K562 (cell line): ENCODE measurements around the gene MOB3B. TPM values are rescaled to one million over a fixed set of nuclear protein-coding genes. Genes with fewer than 3 reads are reported as not detected.

Source experiments
- ATAC-seq: fragments of 200-7000 bp; cut with Tn5 transposase; 3 replicates; pipeline ENCODE4 v1.9.1; 2020; ENCODE audit warnings: moderate library complexity
- BruUV-seq: library from RNA; stranded (reverse); fragments of 400-500 nt; replicated peaks from 2 replicates; lab custom pipeline; 2021; lab: Mats Ljungman, UMichigan
- CTCF ChIA-PET: fragments of 300-600 bp; formaldehyde crosslinking; extraction: SDS; loops from one replicate; lab custom pipeline; 2021; ENCODE audit warnings: low intra/inter-chr PET ratio; lab: Yijun Ruan, JAX
- POLR2A ChIA-PET: fragments of 300-600, 350-650 bp; sonication (Branson Sonifier 250); formaldehyde crosslinking; extraction: SDS; loops from one replicate; lab custom pipeline; 2021; ENCODE audit warnings: antibody characterized with exemption, inconsistent platforms; lab: Yijun Ruan, JAX
- DNase-seq, 4 experiments: peaks; one replicate each; pipeline versions ENCODE4 v3.0.0 to v3.0.0-alpha.2; 2011 to 2018; ENCODE audit warnings: low spot score in 3 of 4, mixed read lengths in 3 of 4; ENCODE audit errors: extremely low read depth in 1 of 4
- FAIRE-seq: peaks from 2 replicates; lab custom pipeline; 2011; peaks lifted over from hg19 to GRCh38; lab: Jason Lieb, UNC
- H2AFZ ChIP-seq: 2 replicates; pipeline ENCODE4 v1.6.0; 2011; ENCODE audit warnings: low read depth, low read length, control low read depth, inconsistent platforms
- H3K27ac ChIP-seq: fragments of 200-600 bp; 3 replicates; pipeline ENCODE4 v1.8.0; 2011; ENCODE audit warnings: low read depth, mild to moderate bottlenecking, control low read depth, inconsistent platforms, low read length, moderate library complexity, mixed read lengths; ENCODE audit errors: extremely low read depth
- H3K27me3 ChIP-seq, 2 experiments: fragments of 300-600 bp in 1 of 2; 2 replicates in 1 of 2; 3 replicates in 1 of 2; pipeline versions ENCODE4 v1.6.0 to v1.8.0; 2011; ENCODE audit warnings: inconsistent platforms in 2 of 2, low read length in 2 of 2, mild to moderate bottlenecking in 1 of 2, mixed read lengths in 1 of 2, moderate library complexity in 1 of 2; ENCODE audit not compliant: control insufficient read depth in 2 of 2, insufficient read depth in 2 of 2
- H3K36me3 ChIP-seq: fragments of 300-600 bp; 3 replicates; pipeline ENCODE4 v1.8.0; 2011; ENCODE audit warnings: mild to moderate bottlenecking, low read length, inconsistent platforms; ENCODE audit not compliant: control insufficient read depth, insufficient read depth
- H3K4me1 ChIP-seq, 2 experiments: fragments of 200-600 bp in 1 of 2; replicated peaks in 1 of 2; 2 replicates in 1 of 2; 3 replicates in 1 of 2; pipeline versions ENCODE4 v1.5.1 to v1.8.0; 2011; ENCODE audit warnings: inconsistent platforms in 2 of 2, low read length in 2 of 2, mild to moderate bottlenecking in 1 of 2, mixed read lengths in 1 of 2, moderate library complexity in 1 of 2; ENCODE audit not compliant: control insufficient read depth in 2 of 2, insufficient read depth in 2 of 2
- H3K4me2 ChIP-seq: 2 replicates; pipeline ENCODE4 v1.6.1; 2011; ENCODE audit warnings: low read length, control low read depth, inconsistent platforms, mixed read lengths; ENCODE audit not compliant: insufficient read depth
- H3K4me3 ChIP-seq: fragments of 200-600 bp; sonication (generic), shearing (Covaris generic); 2 replicates; pipeline ENCODE4 v1.5.1; 2016; ENCODE audit warnings: control low read depth, inconsistent platforms
- H3K79me2 ChIP-seq: fragments of 200-600 bp; 3 replicates; pipeline ENCODE4 v1.8.0; 2011; ENCODE audit warnings: low read length, inconsistent platforms; ENCODE audit not compliant: control insufficient read depth, insufficient read depth
- H3K9ac ChIP-seq, 2 experiments: 2 replicates each; pipeline versions ENCODE4 v1.6.0 to v1.6.1; 2011; ENCODE audit warnings: low read depth in 2 of 2, low read length in 2 of 2, control low read depth in 1 of 2, inconsistent platforms in 1 of 2, mild to moderate bottlenecking in 1 of 2, mixed read lengths in 1 of 2; ENCODE audit not compliant: insufficient read depth in 1 of 2
- H3K9me1 ChIP-seq: one replicate; pipeline ENCODE4 v1.6.0; 2011; ENCODE audit warnings: inconsistent platforms, mild to moderate bottlenecking, low read length, moderate library complexity; ENCODE audit not compliant: control insufficient read depth, insufficient read depth
- H3K9me3 ChIP-seq: replicated peaks from 2 replicates; pipeline ENCODE4 v1.5.1; 2011; ENCODE audit warnings: low read depth, low read length, inconsistent platforms; ENCODE audit not compliant: control insufficient read depth, insufficient read depth
- H4K20me1 ChIP-seq: replicated peaks from 2 replicates; pipeline ENCODE4 v1.6.1; 2011; ENCODE audit warnings: low read length, inconsistent platforms, mixed read lengths; ENCODE audit not compliant: control insufficient read depth, insufficient read depth
- HEY1 ChIP-seq: fragments of 250-450 bp; sonication (Bioruptor Pico); IDR thresholded peaks from 2 replicates; pipeline ENCODE4 v1.5.0; 2020; ENCODE audit warnings: mild to moderate bottlenecking, moderate library complexity, borderline replicate concordance
- KAT8 ChIP-seq: fragments of 450-650 bp; IDR thresholded peaks from 2 replicates; pipeline ENCODE4 v1.6.1; 2016; ENCODE audit warnings: low read depth, mild to moderate bottlenecking
- KLF1 ChIP-seq: fragments of 450-650 bp; IDR thresholded peaks from 2 replicates; pipeline ENCODE4 v1.6.1; 2016; ENCODE audit warnings: missing genetic modification characterization, missing compliant biosample characterization
- RUNX1 ChIP-seq: sonication (generic); IDR thresholded peaks from 2 replicates; pipeline ENCODE4 v1.6.1; 2016; ENCODE audit warnings: antibody characterized with exemption, low read depth
- ZKSCAN8 ChIP-seq: fragments of 200-800 bp; sonication (Bioruptor generic); IDR thresholded peaks from 2 replicates; pipeline ENCODE4 v1.6.1; 2016; ENCODE audit warnings: missing genetic modification characterization, missing compliant biosample characterization
- ZNF75A ChIP-seq: fragments of 450-650 bp; formaldehyde crosslinking; IDR thresholded peaks from 2 replicates; pipeline ENCODE4 v1.4.0; 2020; ENCODE audit warnings: mild to moderate bottlenecking
- WGBS: fragments of 100-300 bp; shearing (Covaris generic); methylation state at CpG from one replicate; pipeline ENCODE4 v1.1.6; 2016; ENCODE audit warnings: low coverage, mixed read lengths; ENCODE audit not compliant: insufficient coverage; ENCODE audit errors: missing lambda C conversion rate; 5-methylcytosine and 5-hydroxymethylcytosine counted together
- in situ Hi-C: fragments of 300-500 bp; cut with MboI; formaldehyde crosslinking; loops from 4 replicates; pipeline ENCODE4 v1.15.0; 2018; ENCODE audit warnings: inconsistent platforms, mixed read lengths
- intact Hi-C: fragments of 100-400 bp; cut with micrococcal nuclease; formaldehyde crosslinking; loops from 2 replicates; pipeline ENCODE4 v1.14.2; 2022
- polyA plus RNA-seq, 8 experiments: library from polyadenylated mRNA; depleted of rRNA in 4 of 8; stranded (reverse) in 5 of 8; unstranded in 3 of 8; fragments of >200 nt; fragmentation: Nextera tagmentation in 2 of 8; fragmentation: Illumina TruSeq in 1 of 8; extraction: Ambion mirVana in 2 of 8; extraction: Trizol in 1 of 8; gene quantifications; 2 replicates each; pipeline versions ENCODE4 v1.2.1 to v1.2.3, GENCODE V29; 2011 to 2014; ENCODE audit warnings: inconsistent platforms in 1 of 8, missing spikeins in 1 of 8
- total RNA-seq, 7 experiments: library from RNA; depleted of rRNA in 6 of 7; stranded (reverse); fragments of >200 nt in 6 of 7; fragmentation: Illumina TruSeq in 2 of 7; extraction: Trizol in 2 of 7; gene quantifications; 2 replicates each; pipeline versions ENCODE4 v1.2.1 to v1.2.3, GENCODE V29; 2011 to 2021; ENCODE audit warnings: low replicate concordance in 1 of 7
- TF ChIP-seq, protein P1 (sequence below): sonication (generic); formaldehyde crosslinking; IDR thresholded peaks from 2 replicates; pipeline ENCODE4 v1.8.0; 2022; ENCODE audit warnings: mild to moderate bottlenecking, missing genetic modification reagents
- TF ChIP-seq, protein P2 (sequence below): IDR thresholded peaks from 2 replicates; pipeline ENCODE4 v1.6.1; 2012; ENCODE audit warnings: low read depth, low read length, improper control_type of control experiment, borderline replicate concordance
- TF ChIP-seq, protein P3 (sequence below): fragments of 450-650 bp; formaldehyde crosslinking; IDR thresholded peaks from 2 replicates; pipeline ENCODE4 v1.4.0; 2020; ENCODE audit warnings: mild to moderate bottlenecking, mixed read lengths
- TF ChIP-seq, protein P4 (sequence below): fragments of 450-650 bp; formaldehyde crosslinking; IDR thresholded peaks from 2 replicates; pipeline ENCODE4 v1.4.0; 2020; ENCODE audit warnings: mild to moderate bottlenecking, moderate library complexity
- TF ChIP-seq, protein P5 (sequence below): IDR thresholded peaks from 3 replicates; pipeline ENCODE4 v1.6.1; 2011; ENCODE audit warnings: borderline replicate concordance, mild to moderate bottlenecking; ENCODE audit not compliant: insufficient read length, insufficient read depth
- TF ChIP-seq, protein P6 (sequence below): fragments of 250-450 bp; sonication (Bioruptor Pico); IDR thresholded peaks from 2 replicates; pipeline ENCODE4 v1.5.0; 2021
- TF ChIP-seq, protein P7 (sequence below): fragments of 450-650 bp; IDR thresholded peaks from 2 replicates; pipeline ENCODE4 v1.6.1; 2016

The MOB3B gene
- total and polyA plus RNA-seq, 9 of the 15 experiments (the other 6 are each of a cell fraction or from before 2014, with no cell fraction given): 3.6 to 12.8 (median 7.2) TPM

DNA sequence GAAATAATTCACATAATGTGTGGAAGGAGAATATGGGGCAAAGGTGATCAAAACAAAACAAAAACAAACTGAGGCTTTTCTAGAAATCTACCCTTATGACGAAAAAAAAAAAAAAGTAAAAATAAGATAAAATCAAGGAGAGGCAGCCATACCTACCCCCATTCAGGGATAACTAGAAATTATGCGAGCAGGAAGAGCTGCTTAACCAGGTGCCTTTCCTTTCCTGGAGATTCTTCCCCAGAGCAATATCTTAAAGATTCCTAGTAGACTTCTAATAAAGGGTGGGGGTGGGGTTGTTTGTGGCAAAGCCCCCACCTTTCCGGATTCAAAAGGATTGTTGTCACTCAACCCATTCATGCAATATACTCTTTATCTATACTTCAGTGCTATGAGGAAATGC is 117.5 kb downstream of the MOB3B start:
- no peak for FAIRE-seq
- WGBS: no CpG with 5 or more reads among the region's 3 CpGs
- in situ Hi-C loops (no loop called here), intact Hi-C loops (no loop called here)
- ATAC-seq: no peak
- H3K9me3 ChIP-seq: no peaks in the 10 kb centered on the region
- DNase-seq: no peak
- peaks cover 0 to 10% of the 10 kb centered on the region in 2 experiments; a peak in 3 of 5 replicates for H3K4me1 ChIP-seq
- no peaks in the 10 kb centered on the region for H3K27me3 ChIP-seq
- no peaks in the 10 kb centered on the region for H3K9me1 ChIP-seq
- H3K4me2 ChIP-seq: no peak overlapping the region
- H2AFZ ChIP-seq: no peak overlapping the region
- CTCF ChIA-PET: no interaction called here
- no peak overlapping the region for H3K27ac ChIP-seq
- H4K20me1 ChIP-seq: no peaks in the 10 kb centered on the region
- POLR2A ChIA-PET: no interaction called here
- H3K4me3 ChIP-seq: no peak overlapping the region
- no peaks in the 10 kb centered on the region for H3K36me3 ChIP-seq
- peaks cover 73% of the 10 kb centered on the region for H3K79me2 ChIP-seq
- BruUV-seq: no TSS peak
- H3K9ac ChIP-seq: no peak overlapping the region
- TF ChIP-seq, protein P1, sequence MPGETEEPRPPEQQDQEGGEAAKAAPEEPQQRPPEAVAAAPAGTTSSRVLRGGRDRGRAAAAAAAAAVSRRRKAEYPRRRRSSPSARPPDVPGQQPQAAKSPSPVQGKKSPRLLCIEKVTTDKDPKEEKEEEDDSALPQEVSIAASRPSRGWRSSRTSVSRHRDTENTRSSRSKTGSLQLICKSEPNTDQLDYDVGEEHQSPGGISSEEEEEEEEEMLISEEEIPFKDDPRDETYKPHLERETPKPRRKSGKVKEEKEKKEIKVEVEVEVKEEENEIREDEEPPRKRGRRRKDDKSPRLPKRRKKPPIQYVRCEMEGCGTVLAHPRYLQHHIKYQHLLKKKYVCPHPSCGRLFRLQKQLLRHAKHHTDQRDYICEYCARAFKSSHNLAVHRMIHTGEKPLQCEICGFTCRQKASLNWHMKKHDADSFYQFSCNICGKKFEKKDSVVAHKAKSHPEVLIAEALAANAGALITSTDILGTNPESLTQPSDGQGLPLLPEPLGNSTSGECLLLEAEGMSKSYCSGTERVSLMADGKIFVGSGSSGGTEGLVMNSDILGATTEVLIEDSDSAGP (CRISPR knock-in tag): no peak
- TF ChIP-seq, protein P2, sequence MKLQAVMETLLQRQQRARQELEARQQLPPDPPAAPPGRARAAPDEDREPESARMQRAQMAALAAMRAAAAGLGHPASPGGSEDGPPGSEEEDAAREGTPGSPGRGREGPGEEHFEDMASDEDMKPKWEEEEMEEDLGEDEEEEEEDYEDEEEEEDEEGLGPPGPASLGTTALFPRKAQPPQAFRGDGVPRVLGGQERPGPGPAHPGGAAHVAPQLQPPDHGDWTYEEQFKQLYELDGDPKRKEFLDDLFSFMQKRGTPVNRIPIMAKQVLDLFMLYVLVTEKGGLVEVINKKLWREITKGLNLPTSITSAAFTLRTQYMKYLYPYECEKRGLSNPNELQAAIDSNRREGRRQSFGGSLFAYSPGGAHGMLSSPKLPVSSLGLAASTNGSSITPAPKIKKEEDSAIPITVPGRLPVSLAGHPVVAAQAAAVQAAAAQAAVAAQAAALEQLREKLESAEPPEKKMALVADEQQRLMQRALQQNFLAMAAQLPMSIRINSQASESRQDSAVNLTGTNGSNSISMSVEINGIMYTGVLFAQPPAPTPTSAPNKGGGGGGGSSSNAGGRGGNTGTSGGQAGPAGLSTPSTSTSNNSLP: no peak
- TF ChIP-seq ZNF75A (CRISPR knock-in tag) (no peak), RUNX1 (no peak), KAT8 (no peak), HEY1 (CRISPR knock-in tag) (no peak), ZKSCAN8 (CRISPR knock-in tag) (no peak), KLF1 (no peak)
- TF ChIP-seq, protein P3, sequence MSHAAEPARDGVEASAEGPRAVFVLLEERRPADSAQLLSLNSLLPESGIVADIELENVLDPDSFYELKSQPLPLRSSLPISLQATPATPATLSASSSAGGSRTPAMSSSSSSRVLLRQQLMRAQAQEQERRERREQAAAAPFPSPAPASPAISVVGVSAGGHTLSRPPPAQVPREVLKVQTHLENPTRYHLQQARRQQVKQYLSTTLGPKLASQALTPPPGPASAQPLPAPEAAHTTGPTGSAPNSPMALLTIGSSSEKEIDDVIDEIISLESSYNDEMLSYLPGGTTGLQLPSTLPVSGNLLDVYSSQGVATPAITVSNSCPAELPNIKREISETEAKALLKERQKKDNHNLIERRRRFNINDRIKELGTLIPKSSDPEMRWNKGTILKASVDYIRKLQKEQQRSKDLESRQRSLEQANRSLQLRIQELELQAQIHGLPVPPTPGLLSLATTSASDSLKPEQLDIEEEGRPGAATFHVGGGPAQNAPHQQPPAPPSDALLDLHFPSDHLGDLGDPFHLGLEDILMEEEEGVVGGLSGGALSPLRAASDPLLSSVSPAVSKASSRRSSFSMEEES: no peak
- TF ChIP-seq, protein P4, sequence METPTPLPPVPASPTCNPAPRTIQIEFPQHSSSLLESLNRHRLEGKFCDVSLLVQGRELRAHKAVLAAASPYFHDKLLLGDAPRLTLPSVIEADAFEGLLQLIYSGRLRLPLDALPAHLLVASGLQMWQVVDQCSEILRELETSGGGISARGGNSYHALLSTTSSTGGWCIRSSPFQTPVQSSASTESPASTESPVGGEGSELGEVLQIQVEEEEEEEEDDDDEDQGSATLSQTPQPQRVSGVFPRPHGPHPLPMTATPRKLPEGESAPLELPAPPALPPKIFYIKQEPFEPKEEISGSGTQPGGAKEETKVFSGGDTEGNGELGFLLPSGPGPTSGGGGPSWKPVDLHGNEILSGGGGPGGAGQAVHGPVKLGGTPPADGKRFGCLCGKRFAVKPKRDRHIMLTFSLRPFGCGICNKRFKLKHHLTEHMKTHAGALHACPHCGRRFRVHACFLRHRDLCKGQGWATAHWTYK (CRISPR knock-in tag): no peak
- TF ChIP-seq, protein P5, sequence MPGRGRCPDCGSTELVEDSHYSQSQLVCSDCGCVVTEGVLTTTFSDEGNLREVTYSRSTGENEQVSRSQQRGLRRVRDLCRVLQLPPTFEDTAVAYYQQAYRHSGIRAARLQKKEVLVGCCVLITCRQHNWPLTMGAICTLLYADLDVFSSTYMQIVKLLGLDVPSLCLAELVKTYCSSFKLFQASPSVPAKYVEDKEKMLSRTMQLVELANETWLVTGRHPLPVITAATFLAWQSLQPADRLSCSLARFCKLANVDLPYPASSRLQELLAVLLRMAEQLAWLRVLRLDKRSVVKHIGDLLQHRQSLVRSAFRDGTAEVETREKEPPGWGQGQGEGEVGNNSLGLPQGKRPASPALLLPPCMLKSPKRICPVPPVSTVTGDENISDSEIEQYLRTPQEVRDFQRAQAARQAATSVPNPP: no peak
- TF ChIP-seq, protein P6, sequence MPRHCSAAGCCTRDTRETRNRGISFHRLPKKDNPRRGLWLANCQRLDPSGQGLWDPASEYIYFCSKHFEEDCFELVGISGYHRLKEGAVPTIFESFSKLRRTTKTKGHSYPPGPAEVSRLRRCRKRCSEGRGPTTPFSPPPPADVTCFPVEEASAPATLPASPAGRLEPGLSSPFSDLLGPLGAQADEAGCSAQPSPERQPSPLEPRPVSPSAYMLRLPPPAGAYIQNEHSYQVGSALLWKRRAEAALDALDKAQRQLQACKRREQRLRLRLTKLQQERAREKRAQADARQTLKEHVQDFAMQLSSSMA (CRISPR knock-in tag): no peak
- TF ChIP-seq, protein P7, sequence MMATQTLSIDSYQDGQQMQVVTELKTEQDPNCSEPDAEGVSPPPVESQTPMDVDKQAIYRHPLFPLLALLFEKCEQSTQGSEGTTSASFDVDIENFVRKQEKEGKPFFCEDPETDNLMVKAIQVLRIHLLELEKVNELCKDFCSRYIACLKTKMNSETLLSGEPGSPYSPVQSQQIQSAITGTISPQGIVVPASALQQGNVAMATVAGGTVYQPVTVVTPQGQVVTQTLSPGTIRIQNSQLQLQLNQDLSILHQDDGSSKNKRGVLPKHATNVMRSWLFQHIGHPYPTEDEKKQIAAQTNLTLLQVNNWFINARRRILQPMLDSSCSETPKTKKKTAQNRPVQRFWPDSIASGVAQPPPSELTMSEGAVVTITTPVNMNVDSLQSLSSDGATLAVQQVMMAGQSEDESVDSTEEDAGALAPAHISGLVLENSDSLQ: no peak
